ENCODE results near the gene ARSI.

ARSI gene

DNA sequence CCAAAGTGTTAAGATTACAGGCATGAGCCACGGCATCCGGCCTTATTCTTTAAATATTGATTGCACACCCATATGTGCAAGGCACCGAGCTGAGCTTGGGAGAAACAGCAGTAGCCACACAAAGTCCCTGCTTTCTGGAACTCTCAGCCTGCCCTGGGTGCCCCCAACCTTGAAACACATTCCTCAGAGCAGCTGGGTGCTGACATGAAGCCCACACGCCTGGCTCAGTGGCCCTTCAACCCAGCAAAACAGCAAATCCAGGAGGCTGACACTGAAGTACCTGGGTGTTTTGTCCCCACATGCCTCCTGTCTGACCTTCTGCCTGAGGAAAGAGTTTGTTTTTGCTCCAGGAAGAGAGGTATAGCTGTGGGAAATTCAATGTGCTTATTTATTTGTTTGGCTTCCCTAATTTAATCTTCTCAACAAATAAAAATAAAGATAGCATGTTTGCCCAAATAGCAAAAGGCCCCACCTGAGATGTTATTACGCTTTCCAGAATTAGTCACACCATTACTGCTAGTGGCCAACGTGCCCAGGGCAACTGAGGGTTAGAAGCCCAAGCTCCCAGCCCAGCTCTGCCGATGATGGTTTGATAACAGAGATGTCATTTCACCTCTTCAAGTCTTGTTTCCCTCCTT, 41.4 kb upstream of the ARSI start (continued):
- TF ChIP-seq, protein P1, sequence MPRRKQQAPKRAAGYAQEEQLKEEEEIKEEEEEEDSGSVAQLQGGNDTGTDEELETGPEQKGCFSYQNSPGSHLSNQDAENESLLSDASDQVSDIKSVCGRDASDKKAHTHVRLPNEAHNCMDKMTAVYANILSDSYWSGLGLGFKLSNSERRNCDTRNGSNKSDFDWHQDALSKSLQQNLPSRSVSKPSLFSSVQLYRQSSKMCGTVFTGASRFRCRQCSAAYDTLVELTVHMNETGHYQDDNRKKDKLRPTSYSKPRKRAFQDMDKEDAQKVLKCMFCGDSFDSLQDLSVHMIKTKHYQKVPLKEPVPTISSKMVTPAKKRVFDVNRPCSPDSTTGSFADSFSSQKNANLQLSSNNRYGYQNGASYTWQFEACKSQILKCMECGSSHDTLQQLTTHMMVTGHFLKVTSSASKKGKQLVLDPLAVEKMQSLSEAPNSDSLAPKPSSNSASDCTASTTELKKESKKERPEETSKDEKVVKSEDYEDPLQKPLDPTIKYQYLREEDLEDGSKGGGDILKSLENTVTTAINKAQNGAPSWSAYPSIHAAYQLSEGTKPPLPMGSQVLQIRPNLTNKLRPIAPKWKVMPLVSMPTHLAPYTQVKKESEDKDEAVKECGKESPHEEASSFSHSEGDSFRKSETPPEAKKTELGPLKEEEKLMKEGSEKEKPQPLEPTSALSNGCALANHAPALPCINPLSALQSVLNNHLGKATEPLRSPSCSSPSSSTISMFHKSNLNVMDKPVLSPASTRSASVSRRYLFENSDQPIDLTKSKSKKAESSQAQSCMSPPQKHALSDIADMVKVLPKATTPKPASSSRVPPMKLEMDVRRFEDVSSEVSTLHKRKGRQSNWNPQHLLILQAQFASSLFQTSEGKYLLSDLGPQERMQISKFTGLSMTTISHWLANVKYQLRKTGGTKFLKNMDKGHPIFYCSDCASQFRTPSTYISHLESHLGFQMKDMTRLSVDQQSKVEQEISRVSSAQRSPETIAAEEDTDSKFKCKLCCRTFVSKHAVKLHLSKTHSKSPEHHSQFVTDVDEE (CRISPR knock-in tag; IDR thresholded peaks at IDR 0.05): no peak
- TF ChIP-seq ZNF70 (CRISPR knock-in tag; IDR thresholded peaks at IDR 0.05): no peak
- TF ChIP-seq CREB5 (CRISPR knock-in tag; IDR thresholded peaks at IDR 0.05; ENCODE audit: low read depth): no peak

GRCh38 chr5:150342583-150342982, 39.9 kb upstream of the ARSI start:
- no peak for ATAC-seq
- TF ChIP-seq TOX (CRISPR knock-in tag; IDR thresholded peaks at IDR 0.05; ENCODE audit: borderline replicate concordance) (no peak), ZFP3 (CRISPR knock-in tag; IDR thresholded peaks at IDR 0.05) (no peak), ZNF565 (CRISPR knock-in tag; conservative IDR thresholded peaks at IDR 0.05; ENCODE audit: low read depth) (no peak), POU6F1 (CRISPR knock-in tag; IDR thresholded peaks at IDR 0.05; ENCODE audit: borderline replicate concordance, low read depth) (no peak), CREB5 (CRISPR knock-in tag; IDR thresholded peaks at IDR 0.05; ENCODE audit: low read depth) (no peak)

DNA sequence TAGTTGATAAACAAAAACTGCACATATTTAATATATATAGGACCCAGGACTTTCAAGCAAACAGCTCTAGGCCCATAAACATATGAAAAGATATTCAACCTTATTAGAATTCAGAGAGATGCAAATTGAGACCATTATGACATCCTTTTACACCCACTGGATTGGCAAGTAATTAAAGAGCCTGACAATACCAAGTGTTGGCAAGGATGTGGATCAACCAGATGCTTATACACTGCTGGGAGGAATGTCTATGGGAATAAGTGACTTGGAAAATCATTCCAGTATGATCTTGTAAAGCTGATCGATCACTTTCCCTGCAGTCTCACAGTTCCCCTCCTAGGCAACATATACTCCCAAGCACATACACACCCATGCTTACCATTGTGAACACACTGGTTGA, 39.3 kb upstream of the ARSI start:
- no peak for ATAC-seq

GRCh38 chr5:150341331-150341730, 38.6 kb upstream of the ARSI start:
- ATAC-seq: no peak
- TF ChIP-seq CREB5 (CRISPR knock-in tag; IDR thresholded peaks at IDR 0.05; ENCODE audit: low read depth): no peak
- no peak for TF ChIP-seq CSRNP3 (CRISPR knock-in tag; IDR thresholded peaks at IDR 0.05)
- TF ChIP-seq ZNF565 (CRISPR knock-in tag; conservative IDR thresholded peaks at IDR 0.05; ENCODE audit: low read depth): no peak
- no peak for TF ChIP-seq ZC3H10 (CRISPR knock-in tag; IDR thresholded peaks at IDR 0.05)
- TF ChIP-seq OSR1 (CRISPR knock-in tag; IDR thresholded peaks at IDR 0.05): no peak
- TF ChIP-seq ISL1 (CRISPR knock-in tag; IDR thresholded peaks at IDR 0.05): no peak
- no peak for TF ChIP-seq RARB (CRISPR knock-in tag; IDR thresholded peaks at IDR 0.05)
- TF ChIP-seq BACH2 (CRISPR knock-in tag; IDR thresholded peaks at IDR 0.05; ENCODE audit: borderline replicate concordance): no peak
- TF ChIP-seq ZFP30 (CRISPR knock-in tag; IDR thresholded peaks at IDR 0.05): no peak

More for the DNA sequence above, 39.3 kb upstream of the ARSI start:
- TF ChIP-seq PPARA (CRISPR knock-in tag; IDR thresholded peaks at IDR 0.05; ENCODE audit: borderline replicate concordance): no peak
- no peak for TF ChIP-seq BACH2 (CRISPR knock-in tag; IDR thresholded peaks at IDR 0.05; ENCODE audit: borderline replicate concordance)
- no peak for TF ChIP-seq CSDC2 (CRISPR knock-in tag; IDR thresholded peaks at IDR 0.05)
- no peak for TF ChIP-seq ZNF565 (CRISPR knock-in tag; conservative IDR thresholded peaks at IDR 0.05; ENCODE audit: low read depth)
- TF ChIP-seq ZNF8 (CRISPR knock-in tag; IDR thresholded peaks at IDR 0.05): no peak
- TF ChIP-seq, protein P2, sequence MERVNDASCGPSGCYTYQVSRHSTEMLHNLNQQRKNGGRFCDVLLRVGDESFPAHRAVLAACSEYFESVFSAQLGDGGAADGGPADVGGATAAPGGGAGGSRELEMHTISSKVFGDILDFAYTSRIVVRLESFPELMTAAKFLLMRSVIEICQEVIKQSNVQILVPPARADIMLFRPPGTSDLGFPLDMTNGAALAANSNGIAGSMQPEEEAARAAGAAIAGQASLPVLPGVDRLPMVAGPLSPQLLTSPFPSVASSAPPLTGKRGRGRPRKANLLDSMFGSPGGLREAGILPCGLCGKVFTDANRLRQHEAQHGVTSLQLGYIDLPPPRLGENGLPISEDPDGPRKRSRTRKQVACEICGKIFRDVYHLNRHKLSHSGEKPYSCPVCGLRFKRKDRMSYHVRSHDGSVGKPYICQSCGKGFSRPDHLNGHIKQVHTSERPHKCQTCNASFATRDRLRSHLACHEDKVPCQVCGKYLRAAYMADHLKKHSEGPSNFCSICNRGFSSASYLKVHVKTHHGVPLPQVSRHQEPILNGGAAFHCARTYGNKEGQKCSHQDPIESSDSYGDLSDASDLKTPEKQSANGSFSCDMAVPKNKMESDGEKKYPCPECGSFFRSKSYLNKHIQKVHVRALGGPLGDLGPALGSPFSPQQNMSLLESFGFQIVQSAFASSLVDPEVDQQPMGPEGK (CRISPR knock-in tag; IDR thresholded peaks at IDR 0.05; ENCODE audit: borderline replicate concordance): no peak
- TF ChIP-seq OSR1 (CRISPR knock-in tag; IDR thresholded peaks at IDR 0.05): no peak
- TF ChIP-seq ESRRG (CRISPR knock-in tag; IDR thresholded peaks at IDR 0.05): no peak
- no peak for TF ChIP-seq TCF4 (CRISPR knock-in tag; IDR thresholded peaks at IDR 0.05; ENCODE audit: borderline replicate concordance)
- no peak for TF ChIP-seq CREB5 (CRISPR knock-in tag; IDR thresholded peaks at IDR 0.05; ENCODE audit: low read depth)
- TF ChIP-seq ARNTL (CRISPR knock-in tag; IDR thresholded peaks at IDR 0.05; ENCODE audit: borderline replicate concordance, low read depth): no peak
- no peak for TF ChIP-seq SNAI2 (CRISPR knock-in tag; IDR thresholded peaks at IDR 0.05)
- no peak for TF ChIP-seq GLIS3 (CRISPR knock-in tag; IDR thresholded peaks at IDR 0.05)
